Endothelial cell of umbilical vein (primary cell): ENCODE data around the gene COL18A1. TPM values are rescaled to one million over a fixed set of nuclear protein-coding genes. Genes with fewer than 3 reads are reported as not detected.

Source experiments
- BruUV-seq: library from RNA; stranded (reverse); fragments of 400-500 nt; replicated peaks from 2 replicates; lab custom pipeline; 2021; lab: Mats Ljungman, UMichigan
- CTCF ChIA-PET: fragments of 300-600, 350-600 bp; sonication (Branson Sonifier 250); formaldehyde crosslinking; loops from one replicate; lab custom pipeline; 2021; ENCODE audit warnings: antibody characterized with exemption, inconsistent platforms; lab: Charles Lee
- POLR2A ChIA-PET: fragments of 300-600, 350-600 bp; sonication (Branson Sonifier 250); formaldehyde crosslinking; loops from one replicate; lab custom pipeline; 2021; ENCODE audit warnings: antibody characterized with exemption, inconsistent platforms; lab: Charles Lee
- DNase-seq: peaks from one replicate; pipeline ENCODE4 v3.0.0-alpha.2; 2011; ENCODE audit warnings: low read depth, low spot score
- FAIRE-seq: peaks from 2 replicates; lab custom pipeline; 2011; peaks lifted over from hg19 to GRCh38; lab: Jason Lieb, UNC
- H2AFZ ChIP-seq: 2 replicates; pipeline ENCODE4 v1.6.0; 2012; ENCODE audit warnings: low read depth, low read length, control low read depth, inconsistent platforms
- H3K27ac ChIP-seq: 2 replicates; pipeline ENCODE4 v1.5.1; 2011; ENCODE audit warnings: low read depth, mild to moderate bottlenecking, control low read depth, low read length, moderate library complexity; ENCODE audit not compliant: insufficient read depth
- H3K27me3 ChIP-seq, 2 experiments: 2 replicates each; pipeline versions ENCODE4 v1.6.0 to v1.6.1; 2011; ENCODE audit warnings: low read length in 2 of 2, mixed read lengths in 1 of 2; ENCODE audit not compliant: control insufficient read depth in 2 of 2, insufficient read depth in 2 of 2
- H3K36me3 ChIP-seq, 2 experiments: 2 replicates in 1 of 2; 3 replicates in 1 of 2; pipeline ENCODE4 v1.5.1; 2011; ENCODE audit warnings: low read length in 2 of 2, mild to moderate bottlenecking in 1 of 2, moderate library complexity in 1 of 2; ENCODE audit not compliant: control insufficient read depth in 2 of 2, insufficient read depth in 2 of 2; ENCODE audit errors: extremely low read depth in 1 of 2
- H3K4me1 ChIP-seq: 3 replicates; pipeline ENCODE4 v1.5.1; 2011; ENCODE audit warnings: mild to moderate bottlenecking, low read length; ENCODE audit not compliant: control insufficient read depth, insufficient read depth; ENCODE audit errors: extremely low read depth
- H3K4me2 ChIP-seq: 2 replicates; pipeline ENCODE4 v1.6.1; 2011; ENCODE audit warnings: low read length, control low read depth, mixed read lengths; ENCODE audit not compliant: insufficient read depth
- H3K4me3 ChIP-seq, 3 experiments: fragments of 200-600 bp in 1 of 3; sonication (generic), shearing (Covaris generic) in 1 of 3; replicated peaks in 1 of 3; 2 replicates each; pipeline ENCODE4 v1.5.1; 2011 to 2016; ENCODE audit warnings: control low read depth in 3 of 3, low read length in 3 of 3, mild to moderate bottlenecking in 2 of 3, inconsistent platforms in 1 of 3, low read depth in 1 of 3, moderate library complexity in 1 of 3; ENCODE audit not compliant: insufficient read depth in 1 of 3
- H3K79me2 ChIP-seq: 2 replicates; pipeline ENCODE4 v1.6.0; 2012; ENCODE audit warnings: low read length, inconsistent platforms; ENCODE audit not compliant: control insufficient read depth, insufficient read depth
- H3K9ac ChIP-seq: replicated peaks from 2 replicates; pipeline ENCODE3; 2011; ENCODE audit warnings: low read length, control low read depth; ENCODE audit not compliant: insufficient read depth; ENCODE audit errors: extremely low read depth
- H3K9me1 ChIP-seq: replicated peaks from 3 replicates; pipeline ENCODE4 v1.6.0; 2011; ENCODE audit warnings: mild to moderate bottlenecking, low read length; ENCODE audit not compliant: control insufficient read depth, insufficient read depth; ENCODE audit errors: extremely low read depth
- H3K9me3 ChIP-seq: replicated peaks from 2 replicates; pipeline ENCODE4 v1.5.1; 2012; ENCODE audit warnings: low read length, inconsistent platforms; ENCODE audit not compliant: control insufficient read depth, insufficient read depth
- H4K20me1 ChIP-seq: replicated peaks from 2 replicates; pipeline ENCODE3; 2011; ENCODE audit warnings: mild to moderate bottlenecking, low read length; ENCODE audit not compliant: control insufficient read depth, insufficient read depth; ENCODE audit errors: extremely low read depth
- EZH2 ChIP-seq: IDR thresholded peaks from 2 replicates; pipeline ENCODE4 v1.6.1; 2012; ENCODE audit warnings: borderline replicate concordance, low read depth, mild to moderate bottlenecking, moderate library complexity, low read length, inconsistent platforms; ENCODE audit not compliant: severe bottlenecking
- FOS ChIP-seq: IDR thresholded peaks from 2 replicates; pipeline ENCODE4 v1.6.1; 2011; ENCODE audit warnings: mild to moderate bottlenecking, low read length, moderate library complexity, borderline replicate concordance; ENCODE audit not compliant: insufficient read depth
- GATA2 ChIP-seq: IDR thresholded peaks from 2 replicates; pipeline ENCODE4 v1.7.0; 2011; ENCODE audit warnings: low read depth, mild to moderate bottlenecking, moderate library complexity, mixed read lengths, low read length; ENCODE audit not compliant: insufficient read length, insufficient read depth
- JUN ChIP-seq: IDR thresholded peaks from 2 replicates; pipeline ENCODE4 v1.6.1; 2011; ENCODE audit warnings: borderline replicate concordance, low read depth; ENCODE audit not compliant: insufficient read length, insufficient read depth
- MYC ChIP-seq: IDR thresholded peaks from one replicate; pipeline ENCODE4 v1.6.1; 2011; ENCODE audit warnings: mild to moderate bottlenecking, low read depth, low read length
- POLR2A ChIP-seq: IDR thresholded peaks from 2 replicates; pipeline ENCODE4 v1.6.1; 2012; ENCODE audit warnings: low read depth, mild to moderate bottlenecking, control low read depth, low read length
- POLR2AphosphoS5 ChIP-seq: IDR thresholded peaks from 2 replicates; pipeline ENCODE4 v1.6.1; 2012; ENCODE audit warnings: low read depth, mild to moderate bottlenecking, control low read depth, low read length, moderate library complexity; ENCODE audit not compliant: insufficient read depth
- dilution Hi-C: fragments of 300-500 bp; cut with MboI; formaldehyde crosslinking; loops from one replicate; pipeline ENCODE4 v1.15.0; 2019; ENCODE audit warnings: low sequenced_read_pairs; ENCODE audit not compliant: extremely low pct_ligation_motif_present
- intact Hi-C: fragments of 100-400 bp; cut with micrococcal nuclease; formaldehyde crosslinking; loops from one replicate; pipeline ENCODE4 v1.10.0; 2022
- polyA plus RNA-seq, 4 experiments: library from polyadenylated mRNA; depleted of rRNA in 3 of 4; stranded (reverse) in 3 of 4; unstranded in 1 of 4; fragments of >200 nt; gene quantifications; 2 replicates each; pipeline versions ENCODE4 v1.2.1 to v1.2.3, GENCODE V29; 2011 to 2012; ENCODE audit warnings: missing spikeins in 1 of 4
- total RNA-seq: library from RNA; stranded (reverse); gene quantifications from 2 replicates; pipeline ENCODE4 v1.2.3, GENCODE V29; 2021
- TF ChIP-seq, protein P1 (sequence below), 2 donors: IDR thresholded peaks; 1 replicate in 1 of 2; 2 replicates in 1 of 2; pipeline ENCODE4 v1.5.1; 2011; ENCODE audit warnings: low read length in 2 of 2, mild to moderate bottlenecking in 2 of 2, moderate library complexity in 2 of 2, control low read depth in 1 of 2, inconsistent platforms in 1 of 2, low read depth in 1 of 2; ENCODE audit not compliant: insufficient read depth in 1 of 2; ENCODE audit errors: extremely low read depth in 1 of 2
- TF ChIP-seq, protein P2 (sequence below): IDR thresholded peaks from 2 replicates; pipeline ENCODE4 v1.6.1; 2011; ENCODE audit not compliant: insufficient read depth, insufficient read length

COL18A1 gene
- total and polyA plus RNA-seq, 2 donors (not counting 3 experiments of a cell fraction or from before 2014, with no cell fraction given), result 198 to 252 TPM

DNA sequence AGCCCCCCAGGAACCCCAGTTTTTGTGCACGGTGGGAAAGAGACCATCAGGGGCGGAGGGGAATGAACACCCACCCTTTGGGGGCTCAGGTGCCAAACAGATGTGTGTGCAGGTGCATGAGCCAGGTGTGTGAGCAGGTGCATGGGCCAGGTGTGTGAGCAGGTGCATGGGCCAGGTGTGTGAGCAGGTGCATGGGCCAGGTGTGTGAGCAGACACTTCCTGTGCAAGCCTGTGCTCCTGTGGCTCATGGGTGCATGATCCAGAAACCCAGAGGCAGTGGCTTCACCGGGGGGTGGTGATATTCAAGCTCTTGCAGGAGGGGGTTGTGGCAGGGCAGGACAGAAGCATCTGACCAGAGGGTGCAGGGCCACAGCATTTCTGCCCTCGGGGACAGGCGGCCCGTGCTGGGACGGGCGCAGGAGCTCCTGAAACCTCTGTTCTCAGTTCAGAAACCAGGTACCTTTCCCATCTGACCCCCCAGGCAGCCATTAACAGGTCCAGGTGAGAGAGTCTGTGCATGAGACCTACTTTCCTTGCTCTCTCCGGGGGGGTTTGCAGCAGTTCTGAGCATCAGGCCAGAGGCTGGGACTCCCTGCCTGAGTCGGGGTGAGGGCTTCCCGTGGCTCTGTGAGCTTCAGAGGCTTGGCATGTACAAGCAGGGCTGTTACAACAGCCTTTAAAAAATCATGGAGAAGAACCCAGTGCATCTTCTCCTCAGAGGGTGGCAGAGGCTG is 29.1 kb downstream of the COL18A1 start:
- no peaks in the 10 kb centered on the region for H3K9me1 ChIP-seq
- H3K79me2 ChIP-seq, result peaks cover 76% of the 10 kb centered on the region
- FAIRE-seq (no peak), DNase-seq (no peak)
- no peaks in the 10 kb centered on the region for H3K36me3 ChIP-seq
- no peak overlapping the region for H3K4me2 ChIP-seq
- no peaks in the 10 kb centered on the region for H3K9me3 ChIP-seq
- no peak overlapping the region for H3K9ac ChIP-seq
- POLR2A ChIA-PET, result no interaction called here
- H2AFZ ChIP-seq, result no peak overlapping the region
- intact Hi-C loops, result loop anchor here (5.0 kb wide), 1 partner anchor 37 kb away; no protein-coding TSS in a partner anchor
- H3K4me3 ChIP-seq, result no peak overlapping the region
- CTCF ChIA-PET, result interaction anchor here (1.2 kb wide), 1 partner anchor 125 kb away, joined by 3 read pairs; no protein-coding TSS in a partner anchor
- dilution Hi-C loops, result no loop called here
- no TSS peak for BruUV-seq
- H4K20me1 ChIP-seq, result no peaks in the 10 kb centered on the region
- TF ChIP-seq, protein P1, sequence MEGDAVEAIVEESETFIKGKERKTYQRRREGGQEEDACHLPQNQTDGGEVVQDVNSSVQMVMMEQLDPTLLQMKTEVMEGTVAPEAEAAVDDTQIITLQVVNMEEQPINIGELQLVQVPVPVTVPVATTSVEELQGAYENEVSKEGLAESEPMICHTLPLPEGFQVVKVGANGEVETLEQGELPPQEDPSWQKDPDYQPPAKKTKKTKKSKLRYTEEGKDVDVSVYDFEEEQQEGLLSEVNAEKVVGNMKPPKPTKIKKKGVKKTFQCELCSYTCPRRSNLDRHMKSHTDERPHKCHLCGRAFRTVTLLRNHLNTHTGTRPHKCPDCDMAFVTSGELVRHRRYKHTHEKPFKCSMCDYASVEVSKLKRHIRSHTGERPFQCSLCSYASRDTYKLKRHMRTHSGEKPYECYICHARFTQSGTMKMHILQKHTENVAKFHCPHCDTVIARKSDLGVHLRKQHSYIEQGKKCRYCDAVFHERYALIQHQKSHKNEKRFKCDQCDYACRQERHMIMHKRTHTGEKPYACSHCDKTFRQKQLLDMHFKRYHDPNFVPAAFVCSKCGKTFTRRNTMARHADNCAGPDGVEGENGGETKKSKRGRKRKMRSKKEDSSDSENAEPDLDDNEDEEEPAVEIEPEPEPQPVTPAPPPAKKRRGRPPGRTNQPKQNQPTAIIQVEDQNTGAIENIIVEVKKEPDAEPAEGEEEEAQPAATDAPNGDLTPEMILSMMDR (IDR thresholded peaks at IDR 0.05; ENCODE audit: extremely low read depth in 1 of 2, insufficient read depth in 1 of 2, low read depth in 1 of 2, low read length in 2 of 2), result no peak
- TF ChIP-seq, protein P2, sequence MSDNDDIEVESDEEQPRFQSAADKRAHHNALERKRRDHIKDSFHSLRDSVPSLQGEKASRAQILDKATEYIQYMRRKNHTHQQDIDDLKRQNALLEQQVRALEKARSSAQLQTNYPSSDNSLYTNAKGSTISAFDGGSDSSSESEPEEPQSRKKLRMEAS, result no peak
- TF ChIP-seq MYC (no peak), GATA2 (no peak), POLR2AphosphoS5 (no peak), EZH2 (no peak), FOS (no peak), POLR2A (no peak), JUN (no peak)
- peaks cover 26% of the 10 kb centered on the region for H3K4me1 ChIP-seq
- H3K27ac ChIP-seq, result no peak overlapping the region
- no peaks in the 10 kb centered on the region for H3K27me3 ChIP-seq
